Neural cell (in vitro differentiated cells): ENCODE results near the gene KRTAP4-11.

Source experiments
- CTCF ChIP-seq: fragments of 450-650 bp; IDR thresholded peaks from 2 replicates; pipeline ENCODE4 v1.5.1; 2014; ENCODE audit warnings: antibody characterized with exemption, mild to moderate bottlenecking, moderate library complexity; ENCODE audit not compliant: poor library complexity, severe bottlenecking
- EZH2 ChIP-seq: fragments of 200-600, 300-800 bp; shearing (Covaris generic), sonication (generic); IDR thresholded peaks from 2 replicates; pipeline ENCODE4 v1.6.1; 2014; ENCODE audit warnings: antibody characterized with exemption, low read length, borderline replicate concordance, mild to moderate bottlenecking; ENCODE audit not compliant: insufficient read depth, poor library complexity, severe bottlenecking

- TF ChIP-seq CTCF (no peak), EZH2 (no peak)
Observed at GRCh38 chr17:41111151-41111885, 6.9 kb downstream of the KRTAP4-11 start.
